Stimulated activated CD8-positive, alpha-beta memory T cell treated with anti-CD3 and anti-CD28 coated beads, Interleukin-2, amount 100 ng/mL, for 48 hours (primary cell): ENCODE data around the gene ZNF592.
A peak's percentile ranks its signal among the peaks of the same experiment; 100 is the strongest.

Experiments
- DNase-seq, 2 donors: peaks; one replicate each; pipeline ENCODE4 v3.0.0-alpha.2; 2020; ENCODE audit warnings: low read depth in 2 of 2

ZNF592 gene

DNA sequence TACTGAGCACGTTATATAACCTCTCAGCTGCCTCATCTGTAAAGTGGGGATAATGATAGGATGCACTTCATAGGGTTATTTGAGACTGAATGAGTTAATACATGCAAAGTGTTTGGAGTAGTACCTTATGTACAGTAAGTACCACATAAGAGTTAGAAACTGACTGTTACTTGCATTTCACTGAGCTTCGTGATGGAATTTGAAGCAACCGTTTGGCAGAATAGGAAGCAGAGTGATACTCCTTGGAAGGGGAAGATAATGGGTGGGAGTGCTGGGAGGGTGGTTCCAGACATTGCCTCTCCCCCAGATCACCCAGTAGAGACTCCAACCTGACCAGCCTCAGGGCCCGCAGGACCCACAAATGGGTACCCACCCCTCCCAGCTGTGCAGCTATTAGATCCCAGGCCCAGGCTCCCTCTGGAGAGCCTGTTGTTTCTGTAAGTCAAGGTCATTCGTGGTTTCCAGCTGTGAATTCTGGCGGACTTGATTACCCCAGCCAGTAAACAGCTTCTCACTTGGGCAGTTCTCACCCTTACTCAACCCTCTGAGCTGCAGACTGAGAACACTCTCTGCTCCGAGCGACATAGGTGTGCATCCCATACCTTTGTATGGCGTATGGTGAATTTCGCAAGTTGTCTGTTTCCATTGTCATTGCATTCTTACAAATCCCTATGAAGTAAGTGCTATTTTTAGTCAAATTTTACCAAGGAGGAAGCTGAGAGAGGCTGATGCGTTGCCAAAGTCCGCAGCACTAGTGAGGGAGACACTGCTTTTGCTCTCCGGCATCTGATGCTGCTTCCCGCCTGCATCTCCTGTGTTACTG lies 79.9 kb downstream of the ZNF592 start:
- no peak for DNase-seq

DNA sequence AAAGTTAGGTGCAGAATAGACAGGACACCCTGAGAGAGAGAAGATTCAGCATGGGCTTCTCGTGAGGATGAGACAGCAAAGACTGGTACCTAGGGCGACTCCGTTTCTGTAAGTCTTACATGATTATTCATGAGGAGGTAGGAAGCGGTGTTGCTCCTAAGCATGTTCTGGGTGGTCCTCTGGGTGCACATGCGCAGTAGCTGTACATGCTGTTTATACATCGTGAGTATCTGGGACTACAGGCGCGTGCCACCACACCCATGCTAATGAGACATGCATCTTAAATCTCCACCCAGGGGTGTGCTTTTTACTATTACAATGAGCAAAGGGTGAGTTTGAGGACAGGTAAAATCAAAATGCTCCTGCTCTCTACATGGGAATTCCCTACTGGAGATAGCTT lies 81.0 kb downstream of the ZNF592 start:
- no peak for DNase-seq

DNA sequence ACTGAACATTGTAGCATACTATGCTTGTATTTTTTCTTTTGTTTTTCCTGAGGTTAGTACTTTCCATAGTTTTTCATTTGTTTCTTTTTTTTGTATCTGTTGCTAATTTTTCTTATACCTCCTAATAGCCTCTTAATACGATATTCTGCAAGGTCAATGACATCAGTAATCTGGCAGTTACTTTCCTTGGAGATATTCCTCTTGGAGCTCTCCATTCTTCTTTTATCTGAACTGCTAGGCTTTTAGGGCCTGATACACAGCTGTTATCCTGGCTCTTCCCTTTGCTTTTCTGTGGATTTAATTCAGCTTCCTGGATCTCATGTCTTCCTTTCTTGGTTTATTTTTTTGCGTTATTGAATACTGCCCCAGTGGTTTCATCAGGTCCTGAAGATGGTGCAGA lies 81.6 kb downstream of the ZNF592 start:
- no peak for DNase-seq

DNA sequence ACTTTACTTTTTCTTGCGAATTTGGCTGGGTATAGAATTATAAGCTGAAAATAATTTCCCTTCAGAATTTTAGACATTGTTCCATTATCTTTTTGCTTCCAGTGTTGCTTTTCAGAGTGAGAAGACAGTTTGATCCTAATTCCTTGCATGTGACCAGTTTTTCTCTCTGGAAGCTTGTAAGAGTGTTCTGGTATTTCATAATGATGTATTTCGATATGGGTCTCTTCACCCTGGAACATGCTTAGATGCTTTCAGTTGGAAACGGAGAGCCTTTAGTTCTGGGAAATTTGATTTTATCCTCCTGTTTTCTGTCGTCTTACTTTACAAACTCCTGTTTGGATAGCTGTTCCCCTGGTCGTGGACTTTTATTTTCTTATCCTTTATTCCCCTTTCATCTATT lies 82.6 kb downstream of the ZNF592 start:
- DNase-seq: no peak

DNA sequence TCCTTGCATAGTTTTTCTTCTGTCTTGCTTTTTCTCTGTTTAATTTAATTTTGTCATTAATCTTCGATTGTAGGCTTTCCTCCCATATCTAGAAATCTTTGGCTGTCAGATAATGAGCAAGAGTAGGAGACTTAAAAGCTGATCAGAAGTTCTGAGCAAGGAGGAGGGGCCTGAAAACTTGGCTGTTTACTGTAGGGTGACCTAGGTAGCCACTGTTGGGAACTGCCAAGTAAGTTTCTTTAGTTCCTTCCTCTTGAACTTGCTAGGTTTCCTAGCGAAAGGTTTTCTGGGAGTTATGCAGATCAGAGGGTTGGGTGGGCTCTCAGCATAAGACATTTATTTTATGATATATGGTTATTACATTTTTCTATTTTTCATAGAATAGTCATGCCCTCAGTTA lies 83.2 kb downstream of the ZNF592 start:
- no peak for DNase-seq

DNA sequence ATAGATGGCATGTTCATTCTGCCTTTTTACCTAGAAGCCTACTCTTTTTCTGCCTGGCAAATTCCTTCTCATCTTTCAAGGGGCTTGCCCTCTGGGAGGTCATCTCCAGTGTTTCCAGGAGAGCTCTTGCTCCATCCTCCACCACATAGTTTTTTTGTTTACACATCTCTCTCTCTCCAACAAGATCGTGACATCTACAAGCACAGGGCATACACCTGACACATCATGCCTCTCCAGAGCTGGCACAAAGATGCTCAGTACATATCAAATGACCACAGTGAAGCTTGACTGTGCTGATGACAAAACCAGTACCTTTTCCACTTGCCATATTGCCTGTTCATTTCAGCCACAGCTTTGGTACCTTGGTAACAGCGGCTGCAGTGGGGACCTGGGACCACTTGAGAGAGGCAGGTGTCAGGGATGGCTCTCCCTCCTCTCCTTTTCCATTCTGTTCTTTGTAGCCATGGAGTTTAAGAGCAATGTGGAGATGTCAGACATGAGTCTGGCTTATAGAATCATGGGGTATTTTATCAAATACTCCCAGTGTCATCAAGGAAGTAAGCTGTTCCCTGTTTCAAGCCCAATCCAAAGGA lies 84.2 kb downstream of the ZNF592 start:
- no peak for DNase-seq

DNA sequence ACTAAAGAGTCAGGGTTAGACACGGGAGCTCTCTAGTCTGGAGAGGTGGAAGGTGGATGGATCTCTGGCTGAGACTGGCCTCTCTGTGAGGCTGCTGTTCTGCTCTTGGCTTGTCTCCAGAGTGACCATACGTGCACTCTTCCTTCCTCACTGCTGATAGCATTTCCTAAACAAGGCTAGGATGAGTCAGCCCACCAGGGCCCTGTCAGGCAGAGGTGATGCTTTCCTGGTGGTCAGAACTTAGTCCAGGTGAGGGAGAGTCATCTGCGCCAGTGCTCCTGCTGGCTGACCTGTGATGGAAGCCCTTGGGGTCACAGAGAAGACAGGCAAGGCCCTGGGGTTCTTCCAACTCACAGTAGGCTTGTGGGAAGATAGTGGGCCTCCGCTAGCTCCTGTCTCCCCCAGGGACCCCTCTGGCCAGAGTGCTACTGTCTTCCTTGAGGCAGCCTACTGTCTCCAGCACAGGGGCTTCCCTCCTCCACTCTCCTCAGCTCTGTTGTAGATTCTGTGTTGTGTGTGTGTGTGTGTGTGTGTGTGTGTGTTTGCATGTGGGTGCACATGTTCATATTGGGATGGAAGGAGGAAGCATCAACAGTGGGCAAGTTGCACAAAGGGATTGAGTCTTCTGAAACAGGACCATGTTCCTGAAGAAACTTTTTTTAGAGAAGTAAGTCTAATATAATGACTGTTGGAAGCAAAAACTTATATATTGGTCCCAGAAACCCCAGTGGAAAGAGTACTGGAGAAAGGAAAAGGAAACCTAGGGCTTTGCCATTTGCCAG lies 85.2 kb downstream of the ZNF592 start:
- DNase-seq: no peak

DNA sequence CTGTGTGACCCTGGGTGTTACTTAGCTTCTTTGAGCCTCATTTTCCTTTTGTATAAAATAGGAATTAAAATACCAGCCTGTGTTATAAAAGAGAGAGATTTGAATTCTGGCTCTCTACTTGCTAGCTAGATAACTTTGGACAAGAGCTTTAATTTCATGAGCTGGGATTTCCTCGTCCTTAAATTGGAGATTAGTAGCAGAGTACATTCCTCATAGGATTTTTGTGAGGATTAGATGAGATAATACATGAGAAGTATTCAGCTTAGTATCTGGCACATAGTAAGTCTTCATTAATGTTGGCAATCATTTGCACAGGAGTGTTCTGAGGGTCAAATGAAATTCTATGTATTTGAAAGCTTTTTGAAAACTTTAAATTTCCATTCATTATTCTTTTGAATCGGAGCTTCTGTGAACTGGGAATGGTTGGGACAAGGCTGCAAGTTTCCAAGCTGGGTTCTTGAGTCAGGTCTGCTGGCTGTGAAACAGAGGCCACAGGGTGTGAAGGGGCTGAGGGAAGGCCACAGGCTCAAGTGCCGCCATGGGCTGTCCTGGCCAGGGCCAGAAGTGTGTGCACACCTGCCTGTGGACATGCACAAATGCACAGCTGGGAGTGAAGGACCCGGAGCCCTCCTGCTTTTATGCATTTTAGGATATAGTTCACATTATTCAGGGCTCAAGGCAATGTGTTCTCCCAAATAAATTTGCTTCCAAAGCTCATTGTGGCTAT lies 86.0 kb downstream of the ZNF592 start:
- DNase-seq: no peak

DNA sequence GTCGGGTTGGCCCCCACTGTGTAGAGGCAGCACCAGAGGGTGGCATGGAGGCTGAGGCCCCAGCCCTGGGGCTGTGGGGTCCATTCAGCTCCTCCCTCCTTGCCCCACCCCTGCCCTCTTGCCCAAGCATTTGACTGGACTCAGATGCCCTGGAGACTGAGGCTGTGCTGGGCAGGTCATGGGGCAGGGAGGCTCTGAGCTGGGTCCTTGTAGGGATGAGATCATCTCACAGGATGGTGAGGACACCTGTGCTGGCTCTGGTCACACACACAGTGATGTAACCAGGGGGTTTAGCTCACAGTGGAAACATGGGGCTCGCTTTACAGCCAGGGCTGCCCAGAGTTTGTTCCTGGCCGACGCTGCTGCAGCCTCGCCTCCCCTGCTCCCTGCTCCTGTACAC lies 86.6 kb downstream of the ZNF592 start:
- no peak for DNase-seq

DNA sequence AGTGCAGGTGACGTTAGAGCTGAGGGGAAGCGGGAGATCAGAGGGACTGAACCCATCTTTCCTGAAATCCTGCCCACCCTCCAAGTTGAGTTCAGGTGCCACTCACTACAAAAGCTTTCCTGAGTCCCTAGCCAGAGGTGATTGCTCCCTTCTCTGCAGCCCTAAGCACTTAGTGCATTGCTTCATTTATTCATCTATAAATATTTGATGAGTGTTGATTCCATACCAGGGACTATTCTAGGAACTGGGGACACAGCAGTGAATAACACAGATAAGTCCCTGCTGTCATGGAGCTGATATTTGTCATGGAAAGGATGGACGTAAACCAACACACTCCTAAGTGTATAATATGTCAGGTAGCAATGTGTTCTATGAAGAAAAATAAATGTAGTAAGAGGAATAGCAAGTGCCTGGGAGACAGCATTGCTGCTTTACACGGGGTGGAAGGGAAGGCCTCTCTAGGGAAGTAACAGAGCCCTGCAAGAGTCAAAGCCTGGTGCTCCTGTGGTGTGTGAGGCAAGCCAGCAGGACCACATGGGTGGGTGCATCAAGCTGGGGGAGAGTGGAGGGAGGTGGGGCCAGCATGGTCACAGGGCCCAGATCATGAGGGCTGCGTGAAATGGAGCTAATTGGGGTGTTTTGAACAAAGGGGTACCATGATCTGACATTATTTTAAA lies 87.4 kb downstream of the ZNF592 start:
- no peak for DNase-seq

DNA sequence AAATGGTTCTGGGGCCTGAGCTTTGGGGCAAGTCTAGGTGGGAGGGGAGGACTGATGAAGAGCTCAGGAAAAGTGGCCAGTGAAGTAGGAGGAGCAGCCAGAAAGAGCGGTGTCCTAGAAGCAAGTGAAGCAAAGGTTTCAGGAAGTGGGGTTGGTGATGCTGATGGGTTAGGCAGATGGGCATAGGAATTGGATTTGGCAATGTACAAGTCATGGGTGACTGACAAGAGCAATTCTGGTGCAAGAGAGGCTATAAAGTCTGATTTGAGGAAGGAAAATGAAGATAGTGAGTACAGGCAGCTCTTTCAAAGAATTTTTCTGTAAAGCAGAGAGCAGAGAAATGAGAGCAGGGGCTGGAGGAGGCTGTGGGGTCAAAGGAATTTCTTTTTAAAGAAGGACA lies 88.5 kb downstream of the ZNF592 start:
- no peak for DNase-seq

DNA sequence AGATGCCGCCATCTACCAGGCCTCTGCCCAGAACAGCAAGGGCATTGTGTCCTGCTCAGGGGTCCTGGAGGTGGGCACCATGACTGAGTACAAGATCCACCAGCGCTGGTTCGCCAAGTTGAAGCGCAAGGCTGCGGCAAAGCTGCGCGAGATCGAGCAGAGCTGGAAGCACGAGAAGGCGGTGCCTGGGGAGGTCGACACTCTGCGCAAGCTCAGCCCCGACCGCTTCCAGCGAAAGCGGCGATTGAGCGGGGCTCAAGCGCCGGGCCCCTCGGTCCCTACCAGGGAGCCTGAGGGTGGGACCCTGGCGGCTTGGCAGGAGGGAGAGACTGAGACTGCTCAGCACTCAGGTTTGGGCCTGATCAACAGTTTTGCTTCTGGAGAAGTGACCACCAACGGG lies 91.3 kb downstream of the ZNF592 start:
- DNase-seq: no peak

DNA sequence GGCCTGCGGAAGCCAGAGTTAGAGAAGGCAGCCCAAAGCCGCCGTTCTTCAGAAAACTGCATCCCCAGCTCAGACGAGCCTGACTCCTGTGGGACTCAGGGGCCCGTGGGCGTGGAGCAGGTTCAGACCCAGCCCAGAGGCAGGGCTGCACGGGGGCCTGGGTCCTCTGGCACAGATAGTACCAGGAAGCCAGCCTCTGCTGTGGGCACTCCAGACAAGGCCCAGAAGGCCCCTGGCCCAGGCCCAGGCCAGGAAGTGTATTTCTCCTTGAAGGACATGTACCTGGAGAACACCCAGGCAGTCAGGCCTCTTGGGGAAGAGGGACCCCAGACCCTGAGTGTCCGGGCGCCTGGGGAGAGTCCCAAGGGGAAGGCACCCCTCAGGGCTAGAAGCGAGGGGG lies 91.9 kb downstream of the ZNF592 start:
- no peak for DNase-seq

DNA sequence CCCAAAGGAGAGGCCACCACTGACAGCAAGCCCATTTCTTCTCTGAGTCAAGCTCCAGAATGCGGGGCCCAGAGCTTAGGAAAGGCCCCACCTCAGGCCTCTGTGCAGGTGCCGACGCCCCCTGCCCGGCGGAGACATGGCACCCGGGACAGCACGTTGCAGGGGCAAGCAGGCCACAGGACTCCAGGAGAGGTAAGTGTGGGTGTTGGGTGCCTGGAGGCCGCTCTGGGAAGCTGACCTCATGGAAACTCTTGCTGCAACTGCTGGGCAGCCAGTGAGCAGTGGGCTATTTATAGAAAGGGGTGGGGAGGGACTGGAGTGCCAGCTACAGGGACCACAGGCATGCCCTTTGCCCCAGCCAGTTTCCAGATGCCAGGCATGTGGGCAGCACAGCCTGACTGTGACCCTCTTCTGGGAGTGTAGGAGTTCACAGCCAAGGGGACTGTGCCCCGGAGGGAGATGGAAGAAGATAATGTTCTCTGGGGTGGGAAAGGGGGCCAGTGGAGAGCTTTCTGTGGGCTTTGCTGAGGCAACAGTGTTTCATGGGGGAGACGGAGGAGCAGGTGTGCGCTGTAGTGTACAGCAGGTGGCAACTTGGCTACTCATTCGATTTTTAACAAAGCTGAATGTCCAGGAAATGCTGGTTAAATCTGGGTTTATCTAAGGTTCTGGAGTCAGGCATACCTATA lies 92.5 kb downstream of the ZNF592 start:
- DNase-seq: no peak

DNA sequence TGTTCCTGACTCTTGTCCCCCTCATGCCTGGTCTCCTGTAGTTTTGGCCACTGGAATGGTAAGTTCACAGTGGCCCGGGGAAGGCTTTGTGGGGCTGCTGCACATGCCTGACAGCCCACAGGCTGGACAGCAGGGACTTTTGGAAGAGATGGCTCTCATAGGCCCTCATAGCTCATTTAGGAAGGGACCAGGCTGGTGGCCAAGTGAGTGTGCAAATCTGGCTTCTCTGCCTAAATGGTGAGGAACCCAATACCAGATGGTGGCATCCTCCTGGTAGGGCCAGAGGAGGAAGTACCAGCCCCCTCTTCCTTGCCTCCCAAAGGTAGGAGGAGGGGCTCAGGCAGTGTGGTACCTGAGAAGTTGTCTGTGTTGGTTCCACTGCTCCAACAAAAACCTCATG lies 94.4 kb downstream of the ZNF592 start:
- no peak for DNase-seq

DNA sequence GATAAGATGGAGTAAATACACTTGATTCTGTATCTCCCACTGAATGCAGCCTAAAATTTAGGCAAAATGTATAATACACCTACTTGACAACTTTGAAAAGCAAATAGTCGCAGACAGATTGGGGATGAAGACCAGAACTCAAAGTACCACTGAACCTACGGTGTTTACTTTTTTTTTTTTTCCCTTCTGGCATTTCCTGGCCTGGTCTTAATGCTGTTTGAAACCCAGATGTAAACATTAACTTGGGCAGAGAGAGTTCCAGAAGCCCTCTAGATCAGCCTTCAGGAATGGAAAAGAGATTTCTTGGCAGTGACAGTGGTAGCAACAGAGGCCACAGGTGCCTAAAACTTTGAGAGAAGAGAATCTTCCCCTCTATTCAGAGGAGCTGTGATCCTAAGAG lies 96.6 kb downstream of the ZNF592 start:
- no peak for DNase-seq

DNA sequence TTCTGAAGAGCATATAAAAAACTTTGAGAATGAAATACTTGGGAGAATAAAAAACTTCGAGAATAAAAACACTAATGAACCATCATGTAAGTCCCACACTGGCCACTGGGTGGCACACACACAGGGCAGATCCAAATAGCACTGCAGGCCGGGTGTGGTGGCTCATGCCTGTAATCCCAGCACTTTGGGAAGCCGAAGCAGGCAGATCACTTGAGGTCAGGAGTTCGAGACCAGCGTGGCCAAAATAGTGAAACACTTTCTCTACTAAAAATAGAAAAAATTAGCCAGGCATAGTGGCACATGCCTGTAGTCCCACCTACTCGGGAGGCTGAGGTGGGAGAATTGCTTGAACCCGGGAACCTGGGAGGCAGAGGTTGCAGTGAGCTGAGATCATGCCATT lies 97.2 kb downstream of the ZNF592 start:
- DNase-seq: peak; percentile 11 to 21

DNA sequence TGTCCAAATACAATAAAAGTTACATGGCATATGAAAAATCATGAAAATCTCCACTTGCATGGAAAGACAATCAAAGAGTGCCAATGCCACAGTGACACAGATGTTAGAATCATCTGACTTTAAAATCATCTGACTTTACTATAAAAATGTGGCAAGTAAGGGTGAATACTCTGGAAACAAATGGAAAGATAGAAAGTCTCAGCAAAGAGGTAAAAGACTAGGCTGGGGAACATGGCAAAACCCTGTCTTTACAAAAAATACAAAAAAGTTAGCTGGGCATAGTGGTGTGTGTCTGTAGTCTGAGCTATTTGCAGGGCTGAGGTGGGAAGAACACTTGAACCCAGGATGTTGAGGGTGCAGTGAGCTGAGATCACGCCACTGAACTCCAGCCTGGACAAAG lies 97.9 kb downstream of the ZNF592 start:
- DNase-seq: no peak

DNA sequence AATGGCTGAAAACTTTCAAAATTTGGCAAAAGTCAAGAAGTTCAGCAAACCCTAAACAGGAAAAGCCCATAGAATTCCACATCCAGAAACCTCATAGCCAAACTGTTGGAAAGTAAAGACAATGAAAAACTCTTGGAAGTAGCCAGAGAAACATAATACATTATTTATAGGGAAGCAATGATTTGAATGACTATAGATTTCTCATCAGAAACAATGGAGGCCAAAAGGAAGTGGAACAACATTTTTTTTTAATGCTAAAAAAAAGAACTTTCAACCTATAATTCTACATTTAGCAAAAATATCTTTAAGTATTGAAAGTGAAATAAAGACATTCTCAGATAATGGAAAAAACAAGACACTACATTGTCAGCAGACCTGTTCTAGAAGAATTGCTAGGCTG lies 99.0 kb downstream of the ZNF592 start:
- DNase-seq: no peak

DNA sequence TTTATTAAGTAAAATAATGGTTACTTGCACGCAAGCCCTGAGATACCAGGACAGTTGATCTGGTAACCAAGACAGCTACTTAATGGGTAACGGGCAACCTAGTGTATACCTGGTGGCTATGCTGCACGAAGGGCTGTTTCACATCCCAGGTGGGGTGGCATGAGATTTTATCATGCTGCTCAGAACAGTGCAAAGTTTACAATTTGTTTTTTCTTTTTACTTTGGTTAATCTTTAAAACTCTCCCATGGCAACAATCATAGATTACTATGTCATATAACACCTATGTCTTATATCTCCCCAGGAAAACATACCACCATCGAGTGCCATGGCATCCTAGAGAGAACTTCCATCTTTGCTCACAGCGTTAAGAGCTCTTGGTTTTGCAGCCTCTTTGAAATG lies 103.8 kb downstream of the ZNF592 start:
- DNase-seq: no peak

DNA sequence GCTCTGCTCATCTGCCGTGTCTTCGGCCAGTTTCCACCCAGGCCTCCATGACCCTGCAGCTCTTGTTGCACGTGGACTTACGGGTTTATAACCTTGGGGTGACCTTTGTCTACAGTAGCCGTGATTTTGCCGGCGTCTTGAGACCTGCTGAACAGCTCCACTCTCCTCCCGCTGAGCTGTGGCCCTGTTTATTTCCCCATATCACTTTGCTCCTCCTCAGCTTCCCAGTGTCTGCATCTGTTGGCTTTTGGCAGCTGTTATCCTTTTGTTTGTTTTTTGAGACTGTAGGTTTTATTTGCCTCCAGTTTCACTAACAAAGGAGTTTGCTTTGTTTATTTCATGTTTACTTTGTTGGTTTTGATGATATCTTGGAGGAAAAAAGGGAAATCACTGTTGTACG lies 106.7 kb downstream of the ZNF592 start:
- DNase-seq: no peak
